ENCODE measurements around the gene MED14. TPM values are rescaled to one million over a fixed set of nuclear protein-coding genes. Genes with fewer than 3 reads are reported as not detected.

The MED14 gene
- total RNA-seq, 1 donor from 2014 or later = 46.2 TPM

GRCh38 chrX:40759374-40759773 is 24.0 kb upstream of the MED14 start:
- no peaks in the 10 kb centered on the region for H3K4me1 Mint-ChIP-seq (ENCODE audit: unreplicated experiment)
- TF ChIP-seq CTCF (conservative IDR thresholded peaks at IDR 0.05) = no peak
- no peak overlapping the region for H3K4me3 Mint-ChIP-seq
- H3K27ac Mint-ChIP-seq = no peak overlapping the region
- no peaks in the 10 kb centered on the region for H3K9me3 Mint-ChIP-seq
- no peaks in the 10 kb centered on the region for H3K36me3 Mint-ChIP-seq
- H3K27me3 Mint-ChIP-seq = no peaks in the 10 kb centered on the region
- no peak for DNase-seq (ENCODE audit: extremely low spot score, unreplicated experiment)

GRCh38 chrX:40757058-40757457 is 21.7 kb upstream of the MED14 start:
- Mint-ChIP-seq H3K9me3 (no peaks in the 10 kb centered on the region), H3K4me1 (ENCODE audit: unreplicated experiment) (no peaks in the 10 kb centered on the region), H3K27me3 (no peaks in the 10 kb centered on the region), H3K4me3 (no peak overlapping the region), H3K36me3 (no peaks in the 10 kb centered on the region), H3K27ac (no peak overlapping the region)
- DNase-seq (ENCODE audit: extremely low spot score, unreplicated experiment) = no peak
- TF ChIP-seq CTCF (conservative IDR thresholded peaks at IDR 0.05) = no peak

- DNase-seq (ENCODE audit: extremely low spot score, unreplicated experiment) = no peak
- Mint-ChIP-seq H3K27me3 (no peaks in the 10 kb centered on the region), H3K27ac (no peak overlapping the region), H3K4me3 (no peak overlapping the region), H3K9me3 (no peaks in the 10 kb centered on the region), H3K4me1 (ENCODE audit: unreplicated experiment) (no peaks in the 10 kb centered on the region), H3K36me3 (no peaks in the 10 kb centered on the region)
- no peak for TF ChIP-seq CTCF (conservative IDR thresholded peaks at IDR 0.05)
Observed at GRCh38 chrX:40755291-40756249, 20.2 kb upstream of the MED14 start.

DNA sequence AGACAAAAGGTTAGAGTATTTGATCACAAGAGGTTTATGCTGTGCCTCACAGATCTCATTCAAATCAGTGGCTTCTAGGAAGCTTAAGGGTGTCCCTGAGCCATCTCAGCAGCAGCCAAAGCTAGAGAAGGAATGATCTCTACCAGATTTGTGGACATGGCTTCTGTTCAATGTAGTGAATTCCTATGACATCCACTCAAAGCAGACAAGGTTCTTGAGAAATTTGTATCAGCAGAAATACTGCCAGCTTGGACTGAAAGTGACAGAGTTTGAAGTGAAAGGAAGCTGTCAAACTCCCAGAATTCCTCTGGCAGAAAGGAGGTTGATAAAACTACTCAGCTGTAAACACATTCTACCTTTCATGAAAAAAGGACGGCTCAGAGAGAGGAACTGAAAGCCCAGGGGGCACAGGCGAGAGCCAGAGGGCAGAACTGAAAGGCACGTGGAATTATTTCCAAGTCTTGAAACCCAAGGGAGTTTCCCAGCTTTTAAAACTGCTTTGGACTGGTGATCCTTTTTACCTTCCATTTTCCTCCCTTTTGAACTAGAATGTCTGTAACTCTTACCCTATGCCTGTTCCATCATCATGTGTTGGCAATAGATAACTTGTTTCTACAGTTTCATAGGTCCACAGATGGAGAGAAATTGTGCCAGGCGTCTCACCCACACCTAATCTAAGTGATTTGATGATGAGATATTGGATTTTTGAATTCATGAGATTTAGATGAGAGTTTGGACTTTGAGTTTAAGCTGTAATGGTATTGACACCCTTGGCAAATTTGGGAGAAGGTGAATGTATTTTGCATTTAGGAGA is 14.5 kb upstream of the MED14 start:
- Mint-ChIP-seq H3K9me3 (no peaks in the 10 kb centered on the region), H3K27ac (no peak overlapping the region), H3K4me1 (ENCODE audit: unreplicated experiment) (no peaks in the 10 kb centered on the region), H3K36me3 (no peaks in the 10 kb centered on the region), H3K27me3 (no peaks in the 10 kb centered on the region), H3K4me3 (no peak overlapping the region)
- no peak for TF ChIP-seq CTCF (conservative IDR thresholded peaks at IDR 0.05)
- no peak for DNase-seq (ENCODE audit: extremely low spot score, unreplicated experiment)

GRCh38 chrX:40748977-40749376 is 13.6 kb upstream of the MED14 start:
- no peak for DNase-seq (ENCODE audit: extremely low spot score, unreplicated experiment)
- Mint-ChIP-seq H3K4me1 (ENCODE audit: unreplicated experiment) (no peaks in the 10 kb centered on the region), H3K36me3 (no peaks in the 10 kb centered on the region), H3K4me3 (no peak overlapping the region), H3K9me3 (no peaks in the 10 kb centered on the region), H3K27me3 (no peaks in the 10 kb centered on the region), H3K27ac (no peak overlapping the region)
- no peak for TF ChIP-seq CTCF (conservative IDR thresholded peaks at IDR 0.05)

Data from type B pancreatic cell (in vitro differentiated cells).